ENCODE results near the gene DDX1.

DNA sequence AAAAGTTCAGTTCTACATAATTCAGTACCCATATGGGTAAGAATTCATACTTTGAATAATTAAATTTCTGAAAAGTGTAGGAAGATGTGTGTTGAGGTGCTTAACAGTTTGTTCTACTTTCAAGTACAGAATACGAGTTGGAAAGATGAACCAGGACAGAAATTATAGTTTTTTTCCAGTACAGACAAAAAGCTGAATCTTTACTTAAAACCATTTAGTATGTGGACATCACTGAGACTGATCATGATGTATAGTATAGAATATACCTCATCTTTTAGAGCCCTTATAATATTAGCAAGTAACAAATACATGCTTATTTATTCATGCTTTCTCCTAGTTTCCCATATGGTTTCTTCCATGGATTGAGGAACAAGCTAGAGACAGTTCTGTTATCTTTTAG, 10.0 kb downstream of the DDX1 start:
- TF ChIP-seq, protein P1, sequence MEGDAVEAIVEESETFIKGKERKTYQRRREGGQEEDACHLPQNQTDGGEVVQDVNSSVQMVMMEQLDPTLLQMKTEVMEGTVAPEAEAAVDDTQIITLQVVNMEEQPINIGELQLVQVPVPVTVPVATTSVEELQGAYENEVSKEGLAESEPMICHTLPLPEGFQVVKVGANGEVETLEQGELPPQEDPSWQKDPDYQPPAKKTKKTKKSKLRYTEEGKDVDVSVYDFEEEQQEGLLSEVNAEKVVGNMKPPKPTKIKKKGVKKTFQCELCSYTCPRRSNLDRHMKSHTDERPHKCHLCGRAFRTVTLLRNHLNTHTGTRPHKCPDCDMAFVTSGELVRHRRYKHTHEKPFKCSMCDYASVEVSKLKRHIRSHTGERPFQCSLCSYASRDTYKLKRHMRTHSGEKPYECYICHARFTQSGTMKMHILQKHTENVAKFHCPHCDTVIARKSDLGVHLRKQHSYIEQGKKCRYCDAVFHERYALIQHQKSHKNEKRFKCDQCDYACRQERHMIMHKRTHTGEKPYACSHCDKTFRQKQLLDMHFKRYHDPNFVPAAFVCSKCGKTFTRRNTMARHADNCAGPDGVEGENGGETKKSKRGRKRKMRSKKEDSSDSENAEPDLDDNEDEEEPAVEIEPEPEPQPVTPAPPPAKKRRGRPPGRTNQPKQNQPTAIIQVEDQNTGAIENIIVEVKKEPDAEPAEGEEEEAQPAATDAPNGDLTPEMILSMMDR (IDR thresholded peaks at IDR 0.05 in 8 of 11, conservative IDR thresholded peaks at IDR 0.05 in 3 of 11): no peak
- no peak for TF ChIP-seq POLR2AphosphoS5 (IDR thresholded peaks at IDR 0.05)

All from spleen (tissue), 7 donors.